B cell (primary cell): Measurements from ENCODE around the gene ZC3H7B. TPM values are rescaled to one million over a fixed set of nuclear protein-coding genes. Genes with fewer than 3 reads are reported as not detected.

Experiments
- ATAC-seq: fragments of 200-7000 bp; cut with Tn5 transposase; one replicate; pipeline ENCODE4 v1.10.0; 2021; ENCODE audit warnings: low read depth, mild to moderate bottlenecking, moderate number of reproducible peaks, moderate library complexity
- CTCF ChIA-PET: fragments of 350-600 bp; sonication (Branson Sonifier 250); formaldehyde crosslinking; loops from one replicate; lab custom pipeline; 2021; ENCODE audit warnings: antibody characterized with exemption, inconsistent platforms; lab: Charles Lee
- POLR2A ChIA-PET: fragments of 350-600 bp; sonication (Branson Sonifier 250); formaldehyde crosslinking; loops from one replicate; lab custom pipeline; 2021; ENCODE audit warnings: antibody characterized with exemption; lab: Charles Lee
- DNase-seq: peaks from one replicate; pipeline ENCODE4 v3.0.0; 2013
- H2AFZ ChIP-seq: 2 replicates; pipeline ENCODE4 v1.6.1; 2012; ENCODE audit warnings: mild to moderate bottlenecking, low read depth, low read length; ENCODE audit not compliant: insufficient read depth, poor library complexity, severe bottlenecking
- H3K27ac ChIP-seq, 2 donors: 1 replicate in 1 of 2; 2 replicates in 1 of 2; pipeline ENCODE4 v1.5.1; 2012 to 2013; ENCODE audit warnings: low read length in 2 of 2, mild to moderate bottlenecking in 2 of 2, moderate library complexity in 1 of 2
- H3K27me3 ChIP-seq, 4 experiments: fragments of 200-600 bp in 1 of 4; sonication (generic) in 1 of 4; replicated peaks in 1 of 4; 1 replicate in 2 of 4; 2 replicates in 2 of 4; pipeline versions ENCODE4 v1.6.1 to v1.7.0; 2013 to 2016; ENCODE audit warnings: low read length in 3 of 4, mild to moderate bottlenecking in 2 of 4, mixed read lengths in 1 of 4, moderate library complexity in 1 of 4; ENCODE audit not compliant: insufficient read depth in 4 of 4, control insufficient read depth in 3 of 4; ENCODE audit errors: control extremely low read depth in 1 of 4
- H3K36me3 ChIP-seq, 2 experiments: replicated peaks in 1 of 2; 1 replicate in 1 of 2; 2 replicates in 1 of 2; pipeline versions ENCODE4 v1.6.1 to v1.7.1; 2013; ENCODE audit warnings: low read length in 1 of 2; ENCODE audit not compliant: insufficient read depth in 2 of 2, control insufficient read depth in 1 of 2; ENCODE audit errors: control extremely low read depth in 1 of 2, extremely low read depth in 1 of 2
- H3K4me1 ChIP-seq, 2 donors: fragments of 200-600 bp in 1 of 2; sonication (generic) in 1 of 2; 1 replicate in 1 of 2; 2 replicates in 1 of 2; pipeline versions ENCODE4 v1.5.1 to v1.6.1; 2013 to 2017; ENCODE audit warnings: low read length in 2 of 2; ENCODE audit not compliant: control insufficient read depth in 2 of 2, insufficient read depth in 2 of 2
- H3K4me2 ChIP-seq: replicated peaks from 2 replicates; pipeline ENCODE3; 2012; ENCODE audit warnings: mild to moderate bottlenecking, low read depth, low read length; ENCODE audit not compliant: poor library complexity, severe bottlenecking
- H3K4me3 ChIP-seq, 5 experiments: fragments of 200-600 bp in 1 of 5; sonication (generic) in 1 of 5; 1 replicate in 3 of 5; 2 replicates in 2 of 5; pipeline versions ENCODE4 v1.5.1 to v1.7.0; 2011 to 2016; ENCODE audit warnings: low read length in 4 of 5, mild to moderate bottlenecking in 4 of 5, low read depth in 2 of 5, control low read depth in 1 of 5, moderate library complexity in 1 of 5; ENCODE audit not compliant: insufficient read depth in 1 of 5; ENCODE audit errors: control extremely low read depth in 1 of 5, extremely low read depth in 1 of 5
- H3K79me2 ChIP-seq: fragments of 200-600 bp; sonication (generic); one replicate; pipeline ENCODE4 v1.6.0; 2016; ENCODE audit warnings: low read length; ENCODE audit not compliant: control insufficient read depth, insufficient read depth
- H3K9ac ChIP-seq: fragments of 200-600 bp; sonication (generic); 2 replicates; pipeline ENCODE4 v1.6.1; 2017; ENCODE audit warnings: mild to moderate bottlenecking, low read length, moderate library complexity
- H3K9me3 ChIP-seq, 3 donors: one replicate each; pipeline versions ENCODE4 v1.6.1 to v1.7.1; 2013; ENCODE audit warnings: low read length in 2 of 3; ENCODE audit not compliant: control insufficient read depth in 2 of 3, insufficient read depth in 1 of 3; ENCODE audit errors: control extremely low read depth in 1 of 3
- H4K20me1 ChIP-seq: 2 replicates; pipeline ENCODE4 v1.6.0; 2012; ENCODE audit warnings: mild to moderate bottlenecking, low read length; ENCODE audit not compliant: insufficient read depth, control insufficient read depth, poor library complexity, severe bottlenecking
- H3K27ac Mint-ChIP-seq: one replicate; pipeline ENCODE4 v1.8.0; 2021; ENCODE audit warnings: mixed read lengths
- H3K27me3 Mint-ChIP-seq: one replicate; pipeline ENCODE4 v1.8.0; 2021; ENCODE audit warnings: mixed read lengths
- H3K4me1 Mint-ChIP-seq: one replicate; pipeline ENCODE4 v1.8.0; 2021; ENCODE audit warnings: mixed read lengths
- H3K4me3 Mint-ChIP-seq: one replicate; pipeline ENCODE4 v1.8.0; 2021; ENCODE audit warnings: mixed read lengths
- H3K9me3 Mint-ChIP-seq: one replicate; pipeline ENCODE4 v1.8.0; 2022; ENCODE audit warnings: mixed read lengths; ENCODE audit not compliant: insufficient read depth
- CTCF ChIP-seq: fragments of 200-600 bp; IDR thresholded peaks from one replicate; pipeline ENCODE4 v1.8.0; 2022; ENCODE audit warnings: antibody characterized with exemption, mild to moderate bottlenecking
- EZH2 ChIP-seq: IDR thresholded peaks from 2 replicates; pipeline ENCODE4 v1.6.1; 2012; ENCODE audit warnings: borderline replicate concordance, low read depth, mild to moderate bottlenecking, moderate library complexity, low read length; ENCODE audit not compliant: insufficient read depth, poor library complexity, severe bottlenecking
- WGBS: methylation state at CpG from one replicate; pipeline ENCODE4 v1.1.5; 2013; ENCODE audit warnings: missing lambda C conversion rate; ENCODE audit not compliant: insufficient coverage; 5-methylcytosine and 5-hydroxymethylcytosine counted together
- intact Hi-C: fragments of 100-400 bp; cut with micrococcal nuclease; formaldehyde crosslinking; loops from one replicate; pipeline ENCODE4 v1.10.0; 2022
- polyA plus RNA-seq: library from polyadenylated mRNA; depleted of rRNA; stranded (reverse); fragments of >200 nt; gene quantifications from 2 replicates; pipeline ENCODE4 v1.2.3, GENCODE V29; 2012
- total RNA-seq, 2 donors: library from RNA; stranded (reverse); fragments of 120-200 nt in 1 of 2; gene quantifications; 1 replicate in 1 of 2; 2 replicates in 1 of 2; pipeline versions ENCODE4 v1.2.3 to v1.2.4, GENCODE V29; 2013 to 2022

The ZC3H7B gene
- total and polyA plus RNA-seq, 2 donors (not counting 1 experiment from before 2014, with no cell fraction given), result 29.8 to 41.9 TPM

DNA sequence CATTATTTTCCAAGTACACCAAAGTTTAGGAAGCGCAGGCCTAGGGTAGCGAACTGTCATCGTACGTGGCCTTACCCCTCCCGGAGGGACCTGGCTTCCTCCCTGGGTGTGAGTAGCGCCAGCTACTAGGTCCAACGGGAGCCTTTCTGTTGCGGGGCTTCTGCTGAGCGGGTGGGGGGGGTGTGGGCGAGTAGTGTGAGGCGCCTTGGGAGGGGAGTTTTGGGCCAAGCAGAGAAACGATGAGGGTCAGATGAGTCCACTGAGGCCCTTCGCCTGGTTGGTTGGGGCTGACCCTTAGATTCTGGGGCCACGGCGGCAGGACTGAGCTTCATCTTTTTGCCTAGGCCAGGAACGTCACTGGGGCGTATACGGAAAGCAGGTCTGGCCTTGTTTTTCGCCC, 81.3 kb downstream of the ZC3H7B start:
- Mint-ChIP-seq H3K4me1 (peaks cover 20% of the 10 kb centered on the region), H3K9me3 (no peaks in the 10 kb centered on the region), H3K27ac (peak overlapping the region; percentile 88), H3K27me3 (no peaks in the 10 kb centered on the region), H3K4me3 (peak overlapping the region; percentile 88)
- Histone ChIP-seq H3K9ac (peak overlapping the region; percentile 73), H3K27ac (peak overlapping the region in 1 of 2 donors; percentile 95), H3K36me3 (peaks cover 0 to 2% of the 10 kb centered on the region in 2 experiments), H3K79me2 (peaks cover 3% of the 10 kb centered on the region), H4K20me1 (no peaks in the 10 kb centered on the region), H3K4me2 (peak overlapping the region; percentile 90), H3K4me1 (peaks cover 10 to 18% of the 10 kb centered on the region in 2 donors), H2AFZ (peak overlapping the region; percentile 89), H3K27me3 (no peaks in the 10 kb centered on the region), H3K9me3 (no peaks in the 10 kb centered on the region), H3K4me3 (peak overlapping the region; percentile 56 to 93 (median 70))
- WGBS, result 37% methylated on average over 19 of the region's 19 CpGs
- ATAC-seq (no peak), DNase-seq (no peak)
- TF ChIP-seq EZH2 (no peak), CTCF (no peak)
- POLR2A ChIA-PET, result interaction anchor here (0.7 to 2.1 kb wide), 6 partner anchors 64 to 361 kb away, joined by 3 to 36 read pairs (median 9); partner anchors contain the start of genes RANGAP1 and TOB2
- intact Hi-C loops, result loop anchor here (5.0 kb wide), 5 partner anchors 80 to 690 kb away; partner anchors contain the start of genes L3MBTL2, NAGA, PHETA2 and SNU13
- CTCF ChIA-PET, result interaction anchor here (1.0 to 1.2 kb wide), 2 partner anchors 119 to 418 kb away, joined by 3 to 4 read pairs; partner anchors contain the start of gene CCDC134

- TF ChIP-seq CTCF, result no peak
- no peak for TF ChIP-seq EZH2
- peak overlapping the region; percentile 20 for H3K27ac Mint-ChIP-seq
- H3K4me3 Mint-ChIP-seq, result peak overlapping the region; percentile 88
- peaks cover 0 to 3% of the 10 kb centered on the region in 2 experiments for H3K36me3 ChIP-seq
- H3K9me3 ChIP-seq, result no peaks in the 10 kb centered on the region
- WGBS, result no CpG with 5 or more reads among the region's 5 CpGs
- intact Hi-C loops, result loop anchor here (5.0 kb wide), 5 partner anchors 81 to 689 kb away; partner anchors contain the start of genes L3MBTL2, NAGA, PHETA2 and SNU13
- peak overlapping the region; percentile 90 for H3K4me2 ChIP-seq
- H3K4me3 ChIP-seq, result peak overlapping the region in 1 of 5 experiments; percentile 93
- H3K4me1 ChIP-seq, result peaks cover 10 to 18% of the 10 kb centered on the region in 2 donors
- H3K9ac ChIP-seq, result no peak overlapping the region
- H3K9me3 Mint-ChIP-seq, result no peaks in the 10 kb centered on the region
- DNase-seq, result no peak
- ChIA-PET CTCF (no interaction called here), POLR2A (no interaction called here)
- no peaks in the 10 kb centered on the region for H3K27me3 Mint-ChIP-seq
- no peak overlapping the region for H3K27ac ChIP-seq
- H3K27me3 ChIP-seq, result no peaks in the 10 kb centered on the region
- H3K4me1 Mint-ChIP-seq, result peaks cover 20% of the 10 kb centered on the region
- peaks cover 3% of the 10 kb centered on the region for H3K79me2 ChIP-seq
- peak overlapping the region; percentile 89 for H2AFZ ChIP-seq
- no peaks in the 10 kb centered on the region for H4K20me1 ChIP-seq
- no peak for ATAC-seq
Measured at GRCh38 chr22:41383085-41383484, 81.8 kb downstream of the ZC3H7B start.
